HG02885 (cell line): Measurements from ENCODE around the gene ALOX12.
"Not testable (repeated sequence)": the region's sequence is repeated elsewhere in the genome, so short reads cannot be mapped to it uniquely, and the experiment has no call there.

Experiments used
- ATAC-seq: cut with Tn5 transposase; IDR thresholded peaks from one replicate; pipeline ENCODE4 v1.9.1; 2021; ENCODE audit warnings: mild to moderate bottlenecking; ENCODE audit not compliant: unreplicated experiment, poor library complexity

ALOX12 gene

DNA sequence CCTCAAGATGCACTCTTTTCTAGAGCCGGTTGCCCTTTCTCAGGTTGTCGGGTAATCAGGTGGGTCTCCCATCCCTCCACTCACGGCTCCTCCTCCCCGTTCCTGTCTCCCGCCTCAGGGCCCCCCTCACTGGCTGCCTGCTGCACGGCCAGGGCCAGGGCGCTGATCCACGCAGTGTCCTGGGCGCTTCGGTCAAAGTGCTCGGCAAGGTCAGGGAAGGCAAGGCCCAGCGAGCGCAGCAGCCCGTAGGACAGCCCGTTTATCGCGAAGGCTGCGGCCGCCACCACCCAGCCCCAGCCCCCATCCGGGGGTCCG is 47.3 kb downstream of the ALOX12 start:
- no peak for ATAC-seq

DNA sequence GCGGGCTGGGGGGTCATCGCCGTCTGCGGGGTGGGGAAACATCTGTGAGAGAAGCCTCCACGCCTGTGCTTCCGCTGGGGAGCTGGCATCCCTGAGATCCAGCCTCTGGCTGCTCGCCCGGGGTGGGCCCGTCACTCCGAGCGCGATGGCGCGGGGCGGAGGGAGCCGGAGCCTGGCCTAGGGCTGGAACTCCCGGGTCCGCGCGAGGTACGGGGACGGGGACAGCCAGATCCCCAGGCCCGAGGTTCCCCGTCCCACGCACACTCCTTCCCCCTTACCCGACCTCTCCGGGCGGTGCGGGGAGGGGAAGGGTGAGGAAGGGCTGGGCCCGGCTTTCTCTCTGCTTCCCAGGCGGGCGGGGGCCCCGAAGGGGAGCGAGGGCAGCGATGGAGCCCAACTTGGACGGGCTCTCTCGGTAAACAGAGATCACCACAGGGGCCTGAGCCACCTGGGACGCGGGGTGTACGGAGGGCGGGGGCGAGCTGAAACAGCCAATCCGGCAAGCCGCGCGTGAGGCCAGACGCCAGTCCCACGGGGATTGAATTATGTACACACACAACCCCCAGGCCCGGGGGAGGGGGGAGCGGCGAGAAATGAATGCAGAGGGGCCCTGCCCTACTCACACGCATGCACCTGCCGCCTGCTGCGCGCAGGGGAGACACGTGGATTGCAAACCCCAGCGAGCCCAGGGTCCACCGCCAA is 47.8 kb downstream of the ALOX12 start, which contains the start of gene SLC16A11:
SLC16A11 (minus strand) TSS at position 596 of the 702 bp plus-strand sequence; CDS start at position 17, 579 bp downstream.
- no peak for ATAC-seq

DNA sequence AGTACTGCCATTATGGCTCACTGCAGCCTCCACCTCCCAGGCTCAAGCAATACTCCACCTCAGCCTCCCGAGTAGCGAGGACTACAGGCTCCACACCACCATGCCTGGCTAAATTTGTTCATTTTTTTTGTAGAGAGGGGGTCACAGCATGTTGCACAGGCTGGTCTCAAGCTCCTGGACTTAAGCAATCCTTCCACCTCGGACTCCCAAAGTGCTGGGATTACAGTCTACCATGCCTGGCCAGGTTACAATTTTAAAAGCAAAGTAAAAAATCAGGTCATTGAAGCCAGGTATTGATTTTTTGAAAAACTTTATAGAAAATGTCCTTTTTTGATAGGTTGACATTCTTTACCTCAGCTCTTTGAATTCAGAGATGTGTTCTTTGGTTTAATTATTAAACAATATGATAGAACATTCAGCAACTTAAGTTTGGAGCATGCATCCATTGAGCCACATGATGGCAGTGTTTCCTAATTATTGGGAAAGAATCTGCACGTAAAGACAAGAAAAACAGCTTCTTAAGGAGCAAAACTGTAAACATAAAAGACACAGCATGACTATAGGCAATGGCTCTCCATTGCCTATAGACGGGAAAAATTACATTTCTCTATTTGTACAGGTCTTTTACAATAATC is 49.8 kb downstream of the ALOX12 start:
- no peak for ATAC-seq

DNA sequence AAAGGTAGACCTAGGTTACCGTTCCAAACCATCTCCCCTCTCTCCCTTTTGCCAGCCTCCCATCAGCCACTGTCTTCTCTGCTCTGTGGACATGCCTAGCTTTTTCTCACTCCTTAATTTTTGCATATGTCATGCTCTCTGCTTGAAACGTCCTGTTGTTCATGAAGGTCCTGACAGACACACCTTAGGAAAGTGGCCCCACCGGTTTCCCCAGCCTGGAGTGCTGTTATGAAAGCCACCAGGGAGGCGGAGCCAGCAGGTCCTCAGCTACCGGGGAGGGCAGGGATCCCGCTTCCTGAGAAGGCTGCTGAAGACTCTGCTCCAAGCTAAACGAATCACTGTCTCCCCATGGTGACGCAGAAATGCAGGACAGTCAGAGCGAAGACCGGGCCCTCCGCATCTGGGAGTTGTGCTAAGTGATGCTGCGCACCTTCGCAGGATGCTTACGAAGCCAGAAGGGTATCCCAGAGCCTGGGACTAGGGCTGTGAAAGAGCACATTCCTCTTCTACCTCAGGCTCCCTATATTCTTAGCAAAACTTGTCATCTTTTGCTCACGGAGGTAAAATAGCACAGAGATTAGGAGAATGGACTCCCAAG is 50.4 kb downstream of the ALOX12 start:
- ATAC-seq = no peak

DNA sequence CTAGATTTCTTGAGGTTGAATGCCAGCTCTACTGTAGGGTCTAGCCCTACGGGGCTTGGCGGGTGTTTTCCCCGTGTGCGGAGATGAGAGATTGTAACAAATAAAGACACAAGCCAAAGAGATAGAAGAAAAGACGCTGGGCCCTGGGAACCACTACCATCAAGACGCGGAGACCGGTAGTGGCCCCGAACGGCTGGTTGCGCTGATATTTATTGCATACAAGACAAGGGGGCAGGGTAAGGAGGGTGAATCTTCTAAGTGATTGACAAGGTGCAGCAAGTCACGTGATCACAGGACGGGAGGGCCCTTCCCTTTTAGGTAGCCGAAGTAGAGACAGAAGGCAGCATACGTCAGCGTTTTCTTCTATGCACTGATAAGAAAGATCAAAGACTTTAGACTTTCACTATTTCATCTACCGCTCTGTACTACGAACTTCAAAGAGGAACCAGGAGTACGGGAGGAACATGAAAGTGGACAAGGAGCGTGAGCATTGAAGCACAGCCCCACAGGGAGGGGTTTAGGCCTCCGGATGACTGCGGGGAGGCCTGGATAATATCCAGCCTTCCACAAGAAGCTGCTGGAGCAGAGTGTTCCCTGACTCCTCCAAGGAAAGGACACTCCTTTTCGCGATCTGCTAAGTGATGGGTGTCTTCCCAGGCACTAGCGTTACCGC is 51.0 kb downstream of the ALOX12 start:
- ATAC-seq = not testable (repeated sequence)

DNA sequence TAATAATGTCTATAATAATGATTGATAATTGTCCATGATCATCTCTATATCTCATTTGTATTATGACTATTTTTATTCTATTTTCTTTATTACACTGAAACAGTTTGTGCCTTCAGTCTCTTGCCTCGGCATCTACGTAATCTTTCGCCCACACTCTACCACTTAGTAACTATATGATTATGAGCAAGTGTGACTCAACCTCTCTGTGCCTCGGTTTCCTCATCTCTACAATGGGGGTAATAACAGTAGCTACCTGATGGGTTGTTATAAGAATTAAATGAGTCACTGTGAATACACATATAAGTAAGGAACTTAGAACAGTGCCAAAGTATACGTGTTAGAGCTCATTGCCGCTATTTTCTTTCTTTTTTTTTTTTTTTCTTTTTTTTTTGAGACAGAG is 51.7 kb downstream of the ALOX12 start:
- ATAC-seq = no peak

DNA sequence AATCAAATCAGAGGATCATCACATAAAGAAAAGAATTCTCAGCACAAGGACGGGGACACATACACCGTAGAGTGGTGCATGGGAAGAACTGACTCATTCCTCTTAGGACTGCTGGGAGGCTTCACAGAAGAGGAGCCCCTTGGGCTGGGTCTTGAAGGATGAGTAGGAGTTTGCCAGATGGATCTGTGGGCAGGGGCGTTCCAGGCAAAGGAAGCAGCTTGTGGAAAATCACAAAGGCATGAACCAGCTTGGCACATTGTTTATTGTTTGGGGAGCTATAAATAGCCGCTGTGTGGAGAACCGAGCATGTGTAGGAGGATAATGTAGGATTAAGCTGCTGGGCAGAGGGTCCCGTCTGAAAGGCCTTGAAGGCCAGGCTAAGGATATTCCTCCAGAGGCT is 53.1 kb downstream of the ALOX12 start:
- ATAC-seq = no peak

DNA sequence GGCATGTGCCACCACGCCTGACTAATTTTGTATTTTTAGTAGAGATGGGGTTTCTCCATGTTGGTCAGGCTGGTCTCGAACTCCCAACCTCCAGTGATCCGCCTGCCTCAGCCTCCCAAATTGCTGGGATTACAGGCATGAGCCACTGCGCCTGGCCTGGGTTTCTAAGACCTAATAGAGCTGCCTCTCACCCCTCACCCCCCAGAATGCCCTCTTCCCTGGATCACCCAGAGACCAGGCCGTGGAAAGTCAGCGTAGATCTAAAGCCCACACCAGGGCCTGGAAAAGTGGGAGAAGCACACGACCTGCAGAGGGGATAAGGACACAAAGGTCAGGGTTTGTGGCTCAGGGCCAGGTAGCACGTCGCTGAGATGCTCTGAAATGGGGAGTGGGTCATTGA is 54.7 kb downstream of the ALOX12 start:
- not testable (repeated sequence) for ATAC-seq

DNA sequence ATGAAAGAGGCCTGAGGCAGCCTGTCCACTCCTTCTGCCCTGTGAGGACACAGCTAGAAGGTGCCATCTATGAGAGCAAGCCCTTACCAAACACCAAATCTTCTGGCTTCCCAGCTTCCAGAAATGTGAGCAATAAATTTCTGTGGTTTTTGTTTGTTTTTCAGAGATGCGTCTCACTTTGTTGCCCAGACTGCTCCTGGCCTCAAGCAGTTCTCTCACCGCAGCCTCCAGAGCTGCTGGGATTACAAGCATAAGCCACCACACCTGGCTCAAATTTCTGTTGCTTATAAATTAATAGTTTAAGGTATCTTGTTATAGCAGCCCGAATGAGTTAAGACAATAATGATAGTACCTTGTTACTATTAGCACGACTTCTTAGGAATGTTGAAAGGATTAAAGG is 60.5 kb downstream of the ALOX12 start:
- no peak for ATAC-seq

DNA sequence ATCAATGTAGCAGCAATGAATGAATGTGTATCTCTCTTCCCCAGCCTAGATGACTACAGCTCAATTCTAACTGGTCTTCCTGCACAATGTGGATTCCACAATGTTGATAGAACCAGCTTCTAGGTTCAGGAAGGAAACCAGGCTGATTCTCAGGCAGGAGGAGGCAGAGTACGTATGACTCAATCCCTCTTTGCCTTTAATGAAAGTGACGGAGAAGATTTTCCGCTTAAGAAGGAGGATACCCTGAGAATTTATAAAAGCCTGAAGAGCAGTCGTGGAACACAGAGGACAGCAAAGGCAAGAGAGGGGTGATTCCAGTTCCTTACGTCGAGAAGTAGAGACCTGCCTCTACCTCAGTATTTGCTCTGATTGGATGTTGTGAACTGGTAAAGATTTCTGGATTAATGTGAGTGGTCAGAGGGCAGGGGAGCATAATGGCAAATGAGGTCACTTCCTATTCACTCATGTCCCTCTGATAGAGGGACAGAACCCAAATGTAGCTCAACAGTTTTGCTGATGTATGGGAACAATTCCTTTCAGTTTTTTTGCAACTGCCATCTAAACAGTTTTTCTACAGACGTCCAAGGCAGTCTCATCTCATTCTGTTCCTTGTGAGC is 63.1 kb downstream of the ALOX12 start:
- no peak for ATAC-seq
